DOHH2 (cell line): ENCODE data around the gene EDC3.

Source experiments
- H3F3A ChIP-seq: fragments of 200-600 bp; sonication (generic), shearing (Covaris generic); 2 replicates; pipeline ENCODE4 v1.6.0; 2016; ENCODE audit warnings: antibody characterized with exemption, mild to moderate bottlenecking; ENCODE audit not compliant: control insufficient read depth, insufficient read depth
- H3K27ac ChIP-seq: fragments of 200-600 bp; sonication (generic); 2 replicates; pipeline ENCODE4 v1.5.1; 2014; ENCODE audit warnings: low read depth, mild to moderate bottlenecking, low read length, moderate library complexity
- H3K27me3 ChIP-seq: fragments of 200-600 bp; sonication (generic); 2 replicates; pipeline ENCODE4 v1.6.1; 2014; ENCODE audit warnings: mild to moderate bottlenecking, low read length, mixed read lengths; ENCODE audit not compliant: control insufficient read depth
- H3K36me3 ChIP-seq: fragments of 200-600 bp; sonication (generic); 2 replicates; pipeline ENCODE4 v1.6.1; 2014; ENCODE audit warnings: mild to moderate bottlenecking, low read length, moderate library complexity, mixed read lengths; ENCODE audit not compliant: control insufficient read depth
- H3K4me1 ChIP-seq: fragments of 200-600 bp; sonication (generic); 2 replicates; pipeline ENCODE4 v1.6.1; 2014; ENCODE audit warnings: mild to moderate bottlenecking, low read length, mixed read lengths; ENCODE audit not compliant: control insufficient read depth
- H3K4me2 ChIP-seq: fragments of 200-600 bp; sonication (generic); 2 replicates; pipeline ENCODE4 v1.6.0; 2014; ENCODE audit warnings: mild to moderate bottlenecking, low read length, moderate library complexity
- H3K4me3 ChIP-seq: fragments of 200-600 bp; sonication (generic); 2 replicates; pipeline ENCODE4 v1.5.1; 2014; ENCODE audit warnings: mild to moderate bottlenecking, low read length, mixed read lengths
- H3K79me2 ChIP-seq: fragments of 200-600 bp; sonication (generic); 2 replicates; pipeline ENCODE4 v1.6.1; 2014; ENCODE audit warnings: mild to moderate bottlenecking, low read length, mixed read lengths; ENCODE audit not compliant: control insufficient read depth
- H3K9me2 ChIP-seq: fragments of 200-600 bp; sonication (generic); replicated peaks from 2 replicates; pipeline ENCODE4 v1.6.1; 2014; ENCODE audit warnings: mild to moderate bottlenecking, low read length, mixed read lengths; ENCODE audit not compliant: control insufficient read depth
- H3K9me3 ChIP-seq: fragments of 200-600 bp; sonication (generic); 2 replicates; pipeline ENCODE4 v1.6.1; 2014; ENCODE audit warnings: antibody characterized with exemption, low read length, mixed read lengths; ENCODE audit not compliant: control insufficient read depth, insufficient read depth
- H4K20me1 ChIP-seq: fragments of 200-600 bp; sonication (generic); 2 replicates; pipeline ENCODE4 v1.6.0; 2014; ENCODE audit warnings: low read depth, mild to moderate bottlenecking, antibody characterized with exemption, low read length, moderate library complexity; ENCODE audit not compliant: control insufficient read depth, insufficient read depth
- EZH2phosphoT487 ChIP-seq: fragments of 200-600 bp; sonication (generic); IDR thresholded peaks from 2 replicates; pipeline ENCODE4 v1.6.1; 2017; ENCODE audit warnings: borderline replicate concordance, mild to moderate bottlenecking, antibody characterized with exemption, low read length, moderate library complexity, mixed read lengths
- TF ChIP-seq, protein P1 (sequence below): fragments of 200-600 bp; sonication (generic); IDR thresholded peaks from one replicate; pipeline ENCODE4 v1.5.1; 2014; ENCODE audit warnings: antibody characterized with exemption, mild to moderate bottlenecking, low read depth, low read length; ENCODE audit not compliant: poor library complexity, severe bottlenecking

The EDC3 gene

DNA sequence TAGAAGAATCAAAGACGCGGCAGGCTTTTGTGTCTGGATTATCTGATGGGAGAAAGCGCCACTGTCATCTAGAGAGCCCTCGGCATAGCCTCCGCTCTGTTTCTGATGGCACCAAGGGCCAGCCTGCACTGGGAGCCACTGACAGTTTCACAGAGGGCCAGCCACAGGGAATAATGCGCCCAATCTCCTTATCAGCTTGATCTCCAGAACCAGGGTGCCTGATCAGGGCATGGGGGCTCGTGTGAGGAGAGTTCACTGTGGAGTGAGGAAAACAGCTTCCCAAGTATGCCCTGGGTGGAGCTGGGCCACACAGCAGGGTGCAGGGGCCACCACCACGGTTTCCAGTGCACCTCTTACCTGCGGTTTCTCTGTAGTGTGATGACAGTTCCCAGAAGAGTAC is 110.0 kb downstream of the EDC3 start:
- no peaks in the 10 kb centered on the region for H3K9me2 ChIP-seq
- no peaks in the 10 kb centered on the region for H3K36me3 ChIP-seq
- no peaks in the 10 kb centered on the region for H3F3A ChIP-seq
- no peaks in the 10 kb centered on the region for H3K4me1 ChIP-seq
- peaks cover 30% of the 10 kb centered on the region for H3K27me3 ChIP-seq
- H3K4me2 ChIP-seq: no peak overlapping the region
- H3K27ac ChIP-seq: no peak overlapping the region
- H4K20me1 ChIP-seq: no peaks in the 10 kb centered on the region
- no peak overlapping the region for H3K4me3 ChIP-seq
- no peak for TF ChIP-seq EZH2phosphoT487
- H3K79me2 ChIP-seq: no peaks in the 10 kb centered on the region
- H3K9me3 ChIP-seq: no peaks in the 10 kb centered on the region

DNA sequence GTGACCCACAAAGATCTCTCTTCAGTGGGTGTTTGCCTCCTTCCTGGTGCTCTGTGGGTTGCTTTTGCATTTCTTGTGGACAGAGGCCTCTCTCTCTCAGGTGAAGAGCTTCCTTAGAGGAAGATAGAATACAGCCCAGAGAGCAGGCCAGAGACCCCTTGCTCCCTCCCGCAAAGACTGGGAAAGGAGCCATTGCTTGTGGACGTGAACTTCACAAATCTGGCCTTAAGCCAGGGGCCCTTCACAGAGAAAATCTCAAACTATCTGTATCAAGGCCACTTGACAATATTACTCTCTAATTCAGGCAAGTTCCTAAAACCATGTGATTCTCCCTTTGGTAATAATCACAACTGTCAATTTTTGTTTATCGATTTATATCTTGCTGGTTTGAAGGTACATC is 110.6 kb downstream of the EDC3 start:
- H3K9me3 ChIP-seq: no peaks in the 10 kb centered on the region

GRCh38 chr15:74584779-74585178 is 111.0 kb downstream of the EDC3 start:
- Histone ChIP-seq H3F3A (no peaks in the 10 kb centered on the region), H4K20me1 (no peaks in the 10 kb centered on the region), H3K4me3 (no peak overlapping the region), H3K4me2 (no peak overlapping the region), H3K4me1 (no peaks in the 10 kb centered on the region), H3K27ac (no peak overlapping the region), H3K79me2 (no peaks in the 10 kb centered on the region), H3K9me2 (no peaks in the 10 kb centered on the region), H3K9me3 (no peaks in the 10 kb centered on the region), H3K36me3 (no peaks in the 10 kb centered on the region), H3K27me3 (peaks cover 35% of the 10 kb centered on the region)
- TF ChIP-seq EZH2phosphoT487: no peak
- TF ChIP-seq, protein P1, sequence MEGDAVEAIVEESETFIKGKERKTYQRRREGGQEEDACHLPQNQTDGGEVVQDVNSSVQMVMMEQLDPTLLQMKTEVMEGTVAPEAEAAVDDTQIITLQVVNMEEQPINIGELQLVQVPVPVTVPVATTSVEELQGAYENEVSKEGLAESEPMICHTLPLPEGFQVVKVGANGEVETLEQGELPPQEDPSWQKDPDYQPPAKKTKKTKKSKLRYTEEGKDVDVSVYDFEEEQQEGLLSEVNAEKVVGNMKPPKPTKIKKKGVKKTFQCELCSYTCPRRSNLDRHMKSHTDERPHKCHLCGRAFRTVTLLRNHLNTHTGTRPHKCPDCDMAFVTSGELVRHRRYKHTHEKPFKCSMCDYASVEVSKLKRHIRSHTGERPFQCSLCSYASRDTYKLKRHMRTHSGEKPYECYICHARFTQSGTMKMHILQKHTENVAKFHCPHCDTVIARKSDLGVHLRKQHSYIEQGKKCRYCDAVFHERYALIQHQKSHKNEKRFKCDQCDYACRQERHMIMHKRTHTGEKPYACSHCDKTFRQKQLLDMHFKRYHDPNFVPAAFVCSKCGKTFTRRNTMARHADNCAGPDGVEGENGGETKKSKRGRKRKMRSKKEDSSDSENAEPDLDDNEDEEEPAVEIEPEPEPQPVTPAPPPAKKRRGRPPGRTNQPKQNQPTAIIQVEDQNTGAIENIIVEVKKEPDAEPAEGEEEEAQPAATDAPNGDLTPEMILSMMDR: no peak

More for the DNA sequence above, 110.6 kb downstream of the EDC3 start:
- Histone ChIP-seq H3K79me2 (no peaks in the 10 kb centered on the region), H3K27me3 (peaks cover 35% of the 10 kb centered on the region), H3F3A (no peaks in the 10 kb centered on the region), H3K9me2 (no peaks in the 10 kb centered on the region), H3K4me2 (no peak overlapping the region), H3K4me1 (no peaks in the 10 kb centered on the region), H3K36me3 (no peaks in the 10 kb centered on the region), H4K20me1 (no peaks in the 10 kb centered on the region), H3K27ac (no peak overlapping the region), H3K4me3 (no peak overlapping the region)
- TF ChIP-seq, protein P1: no peak
- no peak for TF ChIP-seq EZH2phosphoT487

GRCh38 chr15:74584204-74584603 is 111.6 kb downstream of the EDC3 start:
- Histone ChIP-seq H3K79me2 (no peaks in the 10 kb centered on the region), H3F3A (no peaks in the 10 kb centered on the region), H3K4me2 (no peak overlapping the region), H3K27me3 (peaks cover 35% of the 10 kb centered on the region), H3K4me3 (no peak overlapping the region), H3K27ac (no peak overlapping the region), H3K4me1 (no peaks in the 10 kb centered on the region), H4K20me1 (no peaks in the 10 kb centered on the region), H3K9me2 (no peaks in the 10 kb centered on the region), H3K36me3 (no peaks in the 10 kb centered on the region), H3K9me3 (no peaks in the 10 kb centered on the region)
- TF ChIP-seq EZH2phosphoT487: no peak
- TF ChIP-seq, protein P1: no peak
